Colonic mucosa (tissue), 4 donors: ENCODE measurements around the gene OR8H1. TPM values are rescaled to one million over a fixed set of nuclear protein-coding genes. Genes with fewer than 3 reads are reported as not detected.

Experiments
- DNase-seq: peaks from one replicate; pipeline ENCODE4 v3.0.0-alpha.2; 2020
- H3K27ac ChIP-seq: fragments of 200-600 bp; one replicate; pipeline ENCODE4 v1.8.0; 2021
- H3K27me3 ChIP-seq: fragments of 200-600 bp; one replicate; pipeline ENCODE4 v1.8.0; 2021
- H3K36me3 ChIP-seq: fragments of 200-600 bp; one replicate; pipeline ENCODE4 v1.8.0; 2021
- H3K4me1 ChIP-seq: fragments of 200-600 bp; one replicate; pipeline ENCODE4 v1.8.0; 2021; ENCODE audit warnings: mild to moderate bottlenecking
- H3K4me3 ChIP-seq: fragments of 200-600 bp; one replicate; pipeline ENCODE4 v1.8.0; 2021
- H3K9ac ChIP-seq, 2 donors: one replicate each; pipeline ENCODE4 v1.7.0; 2013; ENCODE audit warnings: control low read depth in 2 of 2, low read depth in 2 of 2, low read length in 2 of 2
- H3K9me3 ChIP-seq: fragments of 200-600 bp; one replicate; pipeline ENCODE4 v1.8.0; 2021
- intact Hi-C: fragments of 100-400 bp; cut with DNase I; formaldehyde crosslinking; loops from one replicate; pipeline ENCODE4 v1.14.1; 2022
- total RNA-seq, 2 donors: library from RNA; stranded (reverse); fragmentation: NEBNext Ultra II Directional in 1 of 2; extraction: Animal tissue kit (Norgen Biotek cat#: 25700) in 1 of 2; gene quantifications; one replicate each; pipeline ENCODE4 v1.2.1, GENCODE V29; 2021
- TF ChIP-seq, protein P1 (sequence below): fragments of 200-600 bp; IDR thresholded peaks from one replicate; pipeline ENCODE4 v1.8.0; 2022; ENCODE audit warnings: antibody characterized with exemption, mild to moderate bottlenecking
- donor health status: healthy.
- donor health status: DM: no; HTN: no; CAD: no.
- donor health status: DM: no; HTN: no; CAD: no.

The OR8H1 gene, protein sequence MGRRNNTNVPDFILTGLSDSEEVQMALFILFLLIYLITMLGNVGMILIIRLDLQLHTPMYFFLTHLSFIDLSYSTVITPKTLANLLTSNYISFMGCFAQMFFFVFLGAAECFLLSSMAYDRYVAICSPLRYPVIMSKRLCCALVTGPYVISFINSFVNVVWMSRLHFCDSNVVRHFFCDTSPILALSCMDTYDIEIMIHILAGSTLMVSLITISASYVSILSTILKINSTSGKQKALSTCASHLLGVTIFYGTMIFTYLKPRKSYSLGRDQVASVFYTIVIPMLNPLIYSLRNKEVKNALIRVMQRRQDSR
- not detected for total RNA-seq

DNA sequence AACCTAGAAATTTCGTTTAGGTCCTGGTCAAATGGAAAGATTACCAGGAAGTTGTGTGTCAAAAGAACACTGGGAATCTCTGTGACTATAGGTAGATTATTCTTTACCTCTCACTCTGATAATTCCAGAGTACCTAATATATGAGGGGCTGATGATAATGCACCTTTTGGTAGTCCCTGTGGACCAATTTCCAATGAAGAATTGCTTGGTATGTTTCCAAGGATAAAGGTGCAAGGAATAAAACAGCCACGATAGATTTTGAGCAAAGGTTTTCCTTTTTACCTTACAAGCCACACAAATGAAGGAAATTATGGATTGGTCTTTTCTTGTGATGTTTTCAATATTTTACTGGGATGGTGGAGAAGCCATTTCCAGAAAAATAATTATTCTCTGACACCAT lies at the start of gene OR8H1:
TSS of gene OR8H1 (minus strand) at position 101 of the 400 bp plus-strand sequence. CDS start 1,192 bp downstream, outside the sequence.
- Histone ChIP-seq H3K9ac (no peak within 1 kb of the TSS), H3K27ac (no peak within 1 kb of the TSS), H3K9me3 (no peaks in the 10 kb centered on the region), H3K27me3 (no peaks in the 10 kb centered on the region), H3K4me1 (no peaks in the 10 kb centered on the region), H3K36me3 (no peaks in the 10 kb centered on the region), H3K4me3 (no peak within 1 kb of the TSS)
- TF ChIP-seq, protein P1, sequence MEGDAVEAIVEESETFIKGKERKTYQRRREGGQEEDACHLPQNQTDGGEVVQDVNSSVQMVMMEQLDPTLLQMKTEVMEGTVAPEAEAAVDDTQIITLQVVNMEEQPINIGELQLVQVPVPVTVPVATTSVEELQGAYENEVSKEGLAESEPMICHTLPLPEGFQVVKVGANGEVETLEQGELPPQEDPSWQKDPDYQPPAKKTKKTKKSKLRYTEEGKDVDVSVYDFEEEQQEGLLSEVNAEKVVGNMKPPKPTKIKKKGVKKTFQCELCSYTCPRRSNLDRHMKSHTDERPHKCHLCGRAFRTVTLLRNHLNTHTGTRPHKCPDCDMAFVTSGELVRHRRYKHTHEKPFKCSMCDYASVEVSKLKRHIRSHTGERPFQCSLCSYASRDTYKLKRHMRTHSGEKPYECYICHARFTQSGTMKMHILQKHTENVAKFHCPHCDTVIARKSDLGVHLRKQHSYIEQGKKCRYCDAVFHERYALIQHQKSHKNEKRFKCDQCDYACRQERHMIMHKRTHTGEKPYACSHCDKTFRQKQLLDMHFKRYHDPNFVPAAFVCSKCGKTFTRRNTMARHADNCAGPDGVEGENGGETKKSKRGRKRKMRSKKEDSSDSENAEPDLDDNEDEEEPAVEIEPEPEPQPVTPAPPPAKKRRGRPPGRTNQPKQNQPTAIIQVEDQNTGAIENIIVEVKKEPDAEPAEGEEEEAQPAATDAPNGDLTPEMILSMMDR: no peak
- no peak for DNase-seq
- intact Hi-C loops: no loop called here

DNA sequence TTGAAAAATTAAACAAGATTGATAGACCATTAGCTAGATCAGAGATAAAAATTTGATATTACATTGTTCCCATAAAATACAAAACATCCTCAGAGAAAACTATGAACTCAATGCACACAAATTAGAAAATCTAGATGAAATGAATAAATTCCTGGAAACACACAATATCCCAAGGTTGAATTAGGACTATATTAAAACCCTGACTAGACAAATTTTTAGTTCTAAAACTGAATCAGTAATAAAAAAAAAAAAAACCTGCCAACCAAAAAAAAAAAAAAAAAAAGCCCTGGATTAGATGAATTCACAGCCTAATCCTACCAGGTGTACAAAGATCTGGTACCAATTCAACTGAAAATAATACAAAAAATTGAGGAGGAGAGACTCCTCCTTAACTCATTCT lies 48.2 kb upstream of the OR8H1 start:
- H3K27me3 ChIP-seq: no peaks in the 10 kb centered on the region
- no peaks in the 10 kb centered on the region for H3K4me1 ChIP-seq
- TF ChIP-seq, protein P1: no peak
- no peak for DNase-seq
- intact Hi-C loops: no loop called here
- no peaks in the 10 kb centered on the region for H3K9me3 ChIP-seq
- H3K27ac ChIP-seq: no peak overlapping the region
- H3K36me3 ChIP-seq: no peaks in the 10 kb centered on the region
- H3K9ac ChIP-seq: no peak overlapping the region
- H3K4me3 ChIP-seq: no peak overlapping the region

DNA sequence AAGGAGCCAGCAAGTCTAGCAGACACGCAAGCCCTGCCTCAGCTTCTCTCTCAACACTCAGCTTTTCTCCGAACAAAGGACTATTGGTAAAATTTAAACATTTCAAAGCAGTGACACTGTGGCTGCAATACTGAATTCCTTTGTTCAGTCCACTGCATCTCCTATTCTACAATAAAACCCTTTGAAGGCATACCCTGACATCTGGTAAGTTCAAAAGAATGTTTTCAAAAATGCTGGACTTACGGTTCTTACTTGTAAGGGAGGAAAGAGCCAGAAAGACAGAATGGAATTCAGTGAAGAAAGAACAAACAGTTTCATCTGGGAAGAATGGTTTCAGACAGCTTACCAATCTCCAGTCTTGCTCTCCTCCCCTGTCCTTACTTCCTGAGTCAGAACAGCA lies 41.1 kb upstream of the OR8H1 start:
- H3K36me3 ChIP-seq: no peaks in the 10 kb centered on the region
- no peak overlapping the region for H3K4me3 ChIP-seq
- no peaks in the 10 kb centered on the region for H3K4me1 ChIP-seq
- DNase-seq: no peak
- no peaks in the 10 kb centered on the region for H3K27me3 ChIP-seq
- no peak overlapping the region for H3K9ac ChIP-seq
- TF ChIP-seq, protein P1: no peak
- no peaks in the 10 kb centered on the region for H3K9me3 ChIP-seq
- intact Hi-C loops: no loop called here
- H3K27ac ChIP-seq: no peak overlapping the region

DNA sequence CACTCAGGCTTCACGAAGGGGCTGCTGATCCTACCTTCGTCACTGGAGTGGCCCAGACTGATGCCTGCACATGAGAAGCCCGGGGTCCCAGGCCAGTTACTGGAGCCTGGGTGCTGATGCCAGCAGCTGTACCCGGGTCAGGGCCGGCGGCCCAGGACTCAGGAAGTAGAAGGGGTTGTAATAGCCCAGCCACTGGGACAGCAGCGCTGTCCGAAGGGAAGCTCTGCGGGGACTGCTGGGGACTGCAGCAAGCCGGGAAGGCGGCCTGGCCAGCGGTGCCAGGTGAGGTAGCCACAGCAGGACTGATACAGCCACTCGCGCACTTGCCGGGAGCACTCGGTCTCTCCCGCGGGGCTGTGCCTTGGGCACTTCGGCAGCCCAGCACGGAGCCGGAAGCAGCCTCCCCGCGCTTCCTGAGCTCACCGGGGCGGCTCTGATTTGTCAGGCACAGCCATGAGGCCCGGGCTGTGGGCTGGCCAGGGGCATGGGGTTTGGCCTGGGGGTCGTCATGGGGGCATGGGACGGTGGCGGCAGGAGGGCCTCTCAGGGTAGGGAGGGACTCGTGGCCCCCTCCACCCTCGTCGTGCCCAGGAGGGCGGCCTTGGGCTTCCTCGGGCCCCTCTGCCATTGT lies 39.9 kb upstream of the OR8H1 start:
- Histone ChIP-seq H3K36me3 (no peaks in the 10 kb centered on the region), H3K4me1 (no peaks in the 10 kb centered on the region)
- TF ChIP-seq, protein P1: no peak

DNA sequence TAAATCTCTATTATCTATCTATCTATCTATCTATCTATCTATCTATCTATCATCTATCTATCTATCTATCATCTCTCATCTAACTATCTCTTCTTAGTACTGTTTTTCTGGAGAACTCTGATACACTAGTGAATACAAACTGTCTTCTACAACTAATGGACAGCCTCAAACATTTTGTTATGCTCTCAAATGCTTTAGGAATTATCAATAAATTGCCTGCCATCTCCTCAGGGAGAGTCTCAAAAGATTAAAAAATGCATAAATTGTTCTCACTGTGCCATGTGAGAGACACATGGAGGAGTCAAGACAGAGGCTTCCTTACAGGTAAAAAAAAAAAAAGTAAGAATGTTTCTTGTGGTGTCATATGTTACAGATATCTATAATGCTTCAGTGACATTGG lies 22.8 kb upstream of the OR8H1 start, which contains the start of gene OR8K3:
TSS of gene OR8K3 (plus strand) at position 301 of the 400 bp plus-strand sequence. CDS start 3,163 bp downstream, outside the sequence.
- Histone ChIP-seq H3K27me3 (no peaks in the 10 kb centered on the region), H3K9ac (no peak within 1 kb of the TSS), H3K4me1 (no peaks in the 10 kb centered on the region), H3K36me3 (no peaks in the 10 kb centered on the region), H3K4me3 (no peak within 1 kb of the TSS), H3K9me3 (no peaks in the 10 kb centered on the region), H3K27ac (no peak within 1 kb of the TSS)
- intact Hi-C loops: no loop called here
- TF ChIP-seq, protein P1: no peak
- DNase-seq: no peak

More for the DNA sequence above, 39.9 kb upstream of the OR8H1 start:
- no peaks in the 10 kb centered on the region for H3K9me3 ChIP-seq
- H3K27me3 ChIP-seq: no peaks in the 10 kb centered on the region
- DNase-seq: no peak
- H3K4me3 ChIP-seq: no peak overlapping the region
- H3K27ac ChIP-seq: no peak overlapping the region
- intact Hi-C loops: no loop called here
- no peak overlapping the region for H3K9ac ChIP-seq
